PC-3 (cell line): Measurements from ENCODE around the gene GCG. TPM values are rescaled to one million over a fixed set of nuclear protein-coding genes. Genes with fewer than 3 reads are reported as not detected.

ENCODE experiments used
- ATAC-seq: fragments of 200-7000 bp; cut with Tn5 transposase; 2 replicates; pipeline ENCODE4 v1.9.1; 2020; ENCODE audit warnings: mild to moderate bottlenecking, moderate library complexity
- BruUV-seq: library from RNA; stranded (reverse); fragments of 400-500 nt; replicated peaks from 2 replicates; lab custom pipeline; 2021; lab: Mats Ljungman, UMichigan
- CTCF ChIA-PET: fragments of 300-600 bp; sonication (Branson Sonifier 250); formaldehyde crosslinking; loops from one replicate; lab custom pipeline; 2022; ENCODE audit warnings: antibody characterized with exemption; lab: Charles Lee
- POLR2A ChIA-PET: fragments of 300-600 bp; sonication (Branson Sonifier 250); formaldehyde crosslinking; loops from one replicate; lab custom pipeline; 2022; ENCODE audit warnings: antibody characterized with exemption; ENCODE audit not compliant: unreplicated experiment; lab: Charles Lee
- DNase-seq: peaks from one replicate; pipeline ENCODE4 v3.0.0-alpha.2; 2015
- H2AFZ ChIP-seq: fragments of 300-600 bp; sonication (generic); 2 replicates; pipeline ENCODE4 v1.6.0; 2016; ENCODE audit warnings: antibody characterized with exemption, low read length
- H3F3A ChIP-seq: fragments of 300-600 bp; sonication (generic); one replicate; pipeline ENCODE4 v1.6.0; 2017; ENCODE audit warnings: antibody characterized with exemption, low read length, control low read depth, mild to moderate bottlenecking; ENCODE audit not compliant: unreplicated experiment
- H3K27ac ChIP-seq: fragments of 300-600 bp; sonication (generic); 2 replicates; pipeline ENCODE4 v1.5.1; 2016; ENCODE audit warnings: mild to moderate bottlenecking, low read length
- H3K27me3 ChIP-seq: fragments of 300-600 bp; sonication (generic); 2 replicates; pipeline ENCODE4 v1.6.1; 2016; ENCODE audit warnings: low read length, mixed read lengths
- H3K36me3 ChIP-seq: fragments of 300-600 bp; sonication (generic); 2 replicates; pipeline ENCODE4 v1.6.1; 2016; ENCODE audit warnings: low read depth, mixed run types, low read length, mixed read lengths
- H3K4me1 ChIP-seq: fragments of 300-600 bp; sonication (generic); 2 replicates; pipeline ENCODE4 v1.5.1; 2016; ENCODE audit warnings: low read length; ENCODE audit not compliant: insufficient read depth
- H3K4me2 ChIP-seq: fragments of 300-600 bp; sonication (generic); 2 replicates; pipeline ENCODE4 v1.6.0; 2016; ENCODE audit warnings: low read length
- H3K4me3 ChIP-seq: fragments of 300-600 bp; sonication (generic); 2 replicates; pipeline ENCODE4 v1.5.1; 2016; ENCODE audit warnings: mild to moderate bottlenecking, low read length, mixed read lengths
- H3K79me2 ChIP-seq: fragments of 300-600 bp; sonication (generic); 2 replicates; pipeline ENCODE4 v1.6.1; 2017; ENCODE audit warnings: low read length, mixed read lengths
- H3K9ac ChIP-seq: fragments of 300-600 bp; sonication (generic); 2 replicates; pipeline ENCODE4 v1.6.0; 2016; ENCODE audit warnings: mild to moderate bottlenecking, low read length
- H3K9me2 ChIP-seq: fragments of 300-600 bp; sonication (generic); replicated peaks from 2 replicates; pipeline ENCODE4 v1.6.1; 2016; ENCODE audit warnings: mixed run types, low read length, mixed read lengths
- H3K9me3 ChIP-seq: fragments of 300-600 bp; sonication (generic); 2 replicates; pipeline ENCODE4 v1.6.1; 2016; ENCODE audit warnings: low read length, mixed read lengths
- H4K20me1 ChIP-seq: fragments of 300-600 bp; sonication (generic); 2 replicates; pipeline ENCODE4 v1.6.1; 2016; ENCODE audit warnings: low read length, mixed read lengths
- EZH2 ChIP-seq: fragments of 300-600 bp; sonication (generic); IDR thresholded peaks from one replicate; pipeline ENCODE4 v1.6.1; 2017; ENCODE audit warnings: antibody characterized with exemption, mild to moderate bottlenecking, low read length; ENCODE audit not compliant: unreplicated experiment
- EZH2phosphoT487 ChIP-seq: fragments of 300-600 bp; sonication (generic); IDR thresholded peaks from 2 replicates; pipeline ENCODE4 v1.6.1; 2018; ENCODE audit warnings: mild to moderate bottlenecking, antibody characterized with exemption, low read length, borderline replicate concordance
- intact Hi-C: fragments of 100-400 bp; cut with micrococcal nuclease; formaldehyde crosslinking; loops from 2 replicates; pipeline ENCODE4 v1.9.0; 2023
- total RNA-seq: library from RNA; depleted of rRNA; stranded (reverse); fragments of >200 nt; gene quantifications from 2 replicates; pipeline ENCODE4 v1.2.3, GENCODE V29; 2014
- TF ChIP-seq, protein P1 (sequence below): fragments of 300-600 bp; sonication (generic); conservative IDR thresholded peaks from 2 replicates; pipeline ENCODE4 v1.5.1; 2017; ENCODE audit warnings: antibody characterized with exemption, low read depth, mild to moderate bottlenecking, low read length

The GCG gene
- total RNA-seq, 1 experiment from 2014 or later = not detected

DNA sequence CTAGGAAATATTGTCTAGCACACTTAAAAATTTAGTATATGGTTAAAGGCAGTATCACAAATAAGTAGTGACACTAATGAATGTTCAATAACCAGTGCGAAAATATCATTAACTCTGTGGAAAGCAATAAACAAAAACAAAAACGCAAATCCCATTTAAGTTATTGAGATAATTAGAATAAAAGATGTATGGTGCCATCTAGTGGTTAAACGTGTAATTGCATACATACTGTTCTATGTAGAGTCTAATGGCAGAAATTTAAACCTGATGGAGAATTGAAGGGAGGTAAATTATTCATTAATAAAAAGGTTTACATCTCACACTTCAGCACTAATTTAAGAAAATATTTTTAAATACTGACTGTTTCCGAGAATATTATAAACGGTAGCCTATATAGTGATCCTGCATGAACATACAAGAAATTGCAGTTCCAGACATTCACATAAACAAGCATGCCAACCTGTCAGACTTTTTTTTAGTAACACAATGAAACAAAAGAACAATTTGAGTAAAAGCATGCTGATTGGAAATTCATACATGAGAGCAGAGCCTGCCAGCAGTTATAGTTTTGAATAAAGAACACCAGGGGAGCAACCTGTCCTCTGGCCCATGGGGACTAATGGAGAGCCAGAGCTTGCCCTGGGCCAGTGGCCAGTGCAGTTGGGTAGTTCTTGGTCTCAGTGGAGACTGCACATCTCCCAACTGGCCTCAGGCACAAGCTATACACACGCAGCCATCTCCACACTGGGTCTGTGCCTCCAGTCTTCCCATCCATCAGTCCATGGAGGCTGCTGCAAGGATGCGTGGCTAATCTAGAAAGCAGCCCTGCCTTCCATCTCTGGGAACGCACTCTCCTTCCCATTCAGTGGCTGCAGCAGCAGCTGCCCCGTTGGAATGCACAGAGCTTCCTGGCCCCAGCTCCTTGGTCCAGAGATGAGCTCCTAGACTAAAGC, 28.0 kb downstream of the GCG start:
- intact Hi-C loops = loop anchor here (2.0 to 5.0 kb wide), 4 partner anchors 97 to 537 kb away; no protein-coding TSS in a partner anchor
- H3K9ac ChIP-seq = no peak overlapping the region
- H4K20me1 ChIP-seq = no peaks in the 10 kb centered on the region
- no peak overlapping the region for H3K4me2 ChIP-seq
- H3F3A ChIP-seq = no peaks in the 10 kb centered on the region
- H3K4me3 ChIP-seq = no peak overlapping the region
- no peaks in the 10 kb centered on the region for H3K27me3 ChIP-seq
- H3K79me2 ChIP-seq = no peaks in the 10 kb centered on the region
- no peak overlapping the region for H2AFZ ChIP-seq
- H3K36me3 ChIP-seq = no peaks in the 10 kb centered on the region
- no peak overlapping the region for H3K27ac ChIP-seq
- CTCF ChIA-PET = interaction anchor here (0.6 kb wide), 1 partner anchor 140 kb away, joined by 3 read pairs; no protein-coding TSS in a partner anchor
- ATAC-seq (peak; percentile 55), DNase-seq (peak; percentile 88)
- no peaks in the 10 kb centered on the region for H3K9me2 ChIP-seq
- peaks cover 18% of the 10 kb centered on the region for H3K4me1 ChIP-seq
- H3K9me3 ChIP-seq = no peaks in the 10 kb centered on the region
- no TSS peak for BruUV-seq
- TF ChIP-seq EZH2 (no peak), EZH2phosphoT487 (no peak)
- TF ChIP-seq, protein P1, sequence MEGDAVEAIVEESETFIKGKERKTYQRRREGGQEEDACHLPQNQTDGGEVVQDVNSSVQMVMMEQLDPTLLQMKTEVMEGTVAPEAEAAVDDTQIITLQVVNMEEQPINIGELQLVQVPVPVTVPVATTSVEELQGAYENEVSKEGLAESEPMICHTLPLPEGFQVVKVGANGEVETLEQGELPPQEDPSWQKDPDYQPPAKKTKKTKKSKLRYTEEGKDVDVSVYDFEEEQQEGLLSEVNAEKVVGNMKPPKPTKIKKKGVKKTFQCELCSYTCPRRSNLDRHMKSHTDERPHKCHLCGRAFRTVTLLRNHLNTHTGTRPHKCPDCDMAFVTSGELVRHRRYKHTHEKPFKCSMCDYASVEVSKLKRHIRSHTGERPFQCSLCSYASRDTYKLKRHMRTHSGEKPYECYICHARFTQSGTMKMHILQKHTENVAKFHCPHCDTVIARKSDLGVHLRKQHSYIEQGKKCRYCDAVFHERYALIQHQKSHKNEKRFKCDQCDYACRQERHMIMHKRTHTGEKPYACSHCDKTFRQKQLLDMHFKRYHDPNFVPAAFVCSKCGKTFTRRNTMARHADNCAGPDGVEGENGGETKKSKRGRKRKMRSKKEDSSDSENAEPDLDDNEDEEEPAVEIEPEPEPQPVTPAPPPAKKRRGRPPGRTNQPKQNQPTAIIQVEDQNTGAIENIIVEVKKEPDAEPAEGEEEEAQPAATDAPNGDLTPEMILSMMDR = peak; percentile 91
- POLR2A ChIA-PET = no interaction called here

DNA sequence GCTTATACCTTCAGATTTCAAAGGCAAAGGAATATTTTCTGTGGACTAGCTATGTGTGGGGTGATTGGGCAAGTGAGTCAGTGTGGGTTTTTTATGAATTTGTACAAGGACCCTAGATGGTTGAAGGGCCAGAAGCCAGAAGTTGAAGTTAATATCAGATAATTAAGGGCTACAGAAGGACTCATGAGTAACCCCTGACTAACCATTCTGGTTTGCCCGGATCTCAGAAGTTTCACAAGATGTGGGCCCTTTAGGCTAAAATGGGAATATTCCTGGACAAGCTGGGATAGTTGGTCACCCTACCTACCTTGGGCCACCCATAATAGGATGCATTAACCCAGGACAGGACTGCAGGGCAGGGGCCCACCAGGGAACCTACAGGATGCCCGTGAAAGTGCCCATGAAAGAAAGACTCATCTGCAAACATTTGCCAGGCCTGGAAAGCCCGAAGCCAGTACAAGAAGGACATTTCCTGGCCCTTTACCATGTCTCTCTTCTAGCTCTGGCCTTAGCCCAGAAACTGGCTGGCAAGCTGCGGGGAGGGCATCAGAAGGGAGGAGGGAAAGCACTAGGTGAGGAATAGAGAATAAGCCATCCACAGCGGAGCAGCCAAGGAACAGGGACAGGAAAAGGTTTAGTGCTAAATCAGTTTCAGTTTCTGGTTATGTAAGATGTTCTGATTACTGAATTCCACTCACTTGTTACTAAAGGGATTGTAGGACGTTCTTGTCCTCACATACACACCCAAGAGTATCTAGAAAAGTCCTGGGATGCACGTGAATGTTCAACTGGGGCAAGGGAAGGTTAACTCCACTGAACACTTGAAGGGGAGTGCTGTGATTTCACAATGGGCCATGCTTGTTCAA, 33.6 kb downstream of the GCG start:
- Histone ChIP-seq H3K79me2 (no peaks in the 10 kb centered on the region), H3K27ac (peak overlapping the region; percentile 99), H3K36me3 (no peaks in the 10 kb centered on the region), H3K9ac (peak overlapping the region; percentile 75), H3F3A (no peaks in the 10 kb centered on the region), H4K20me1 (no peaks in the 10 kb centered on the region), H3K4me2 (peak overlapping the region; percentile 72), H3K4me1 (peaks cover 50% of the 10 kb centered on the region), H3K9me2 (no peaks in the 10 kb centered on the region), H3K27me3 (no peaks in the 10 kb centered on the region), H2AFZ (peak overlapping the region; percentile 48), H3K9me3 (0 out of 2 replicates have a peak, but pooled peaks cover 9% of the 10 kb centered on the region), H3K4me3 (peak overlapping the region; percentile 39; the same call in 1 of the 2 replicates)
- CTCF ChIA-PET = interaction anchor here (1.0 kb wide), 1 partner anchor 27 kb away, joined by 3 read pairs; no protein-coding TSS in a partner anchor
- TF ChIP-seq EZH2 = no peak
- TF ChIP-seq, protein P1 = no peak
- TF ChIP-seq EZH2phosphoT487 = no peak
- POLR2A ChIA-PET = interaction anchor here (0.6 to 0.7 kb wide), 2 partner anchors 25 to 175 kb away, joined by 3 read pairs; no protein-coding TSS in a partner anchor
- ATAC-seq (peak; percentile 88), DNase-seq (peak; percentile 98)
- intact Hi-C loops = loop anchor here (1.0 kb wide), 1 partner anchor 11 kb away; no protein-coding TSS in a partner anchor
- BruUV-seq = no TSS peak
